ENCODE measurements around the gene SH2D2A. TPM values are rescaled to one million over a fixed set of nuclear protein-coding genes. Genes with fewer than 3 reads are reported as not detected.

Gene SH2D2A
- total and polyA plus RNA-seq, 9 of the 15 experiments (the other 6 are each of a cell fraction or from before 2014, with no cell fraction given), result 0.89 to 33.6 (median 6.9) TPM

DNA sequence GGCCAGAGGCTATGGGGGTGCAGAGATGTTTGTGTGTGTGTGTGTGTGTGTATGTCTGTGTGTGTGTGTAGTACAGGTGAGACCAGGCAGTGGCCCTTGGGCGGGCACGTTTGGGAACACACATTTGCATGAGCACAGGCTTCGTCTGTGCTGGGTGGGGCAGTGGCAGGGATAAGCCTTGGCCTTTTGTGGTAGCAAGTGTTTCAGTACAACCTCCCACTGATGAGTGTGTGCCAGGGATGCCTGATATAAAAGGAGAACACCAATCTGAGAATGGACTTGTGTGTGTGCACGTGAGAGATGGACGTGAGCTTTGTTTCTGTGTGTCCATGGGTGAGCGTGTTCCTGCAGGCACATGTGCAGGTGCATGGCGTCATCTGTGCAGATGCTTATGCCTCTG is 47.0 kb upstream of the SH2D2A start:
- Histone ChIP-seq H3K9me1 (ENCODE audit: control insufficient read depth, insufficient read depth, low read length) (no peaks in the 10 kb centered on the region), H3K4me1 (replicated peaks in 1 of 2; ENCODE audit: control insufficient read depth in 2 of 2, insufficient read depth in 2 of 2, low read length in 2 of 2) (peaks cover 75 to 91% of the 10 kb centered on the region in 2 experiments), H3K79me2 (ENCODE audit: control insufficient read depth, insufficient read depth, low read length) (peaks cover 41% of the 10 kb centered on the region; the same call in 2 of the 3 replicates), H2AFZ (ENCODE audit: low read depth, low read length) (peak overlapping the region; percentile 56), H3K36me3 (ENCODE audit: control insufficient read depth, insufficient read depth, low read length) (peaks cover 3% of the 10 kb centered on the region; the same call in 2 of the 3 replicates), H3K9me3 (replicated peaks; ENCODE audit: control insufficient read depth, insufficient read depth, low read depth, low read length) (no peaks in the 10 kb centered on the region), H3K4me2 (ENCODE audit: insufficient read depth, low read length) (peak overlapping the region; percentile 79), H3K4me3 (peak overlapping the region; percentile 20), H4K20me1 (replicated peaks; ENCODE audit: control insufficient read depth, insufficient read depth, low read length) (no peaks in the 10 kb centered on the region), H3K27me3 (ENCODE audit: control insufficient read depth in 2 of 2, insufficient read depth in 2 of 2, low read length in 2 of 2) (no peaks in the 10 kb centered on the region), H3K9ac (ENCODE audit: insufficient read depth in 1 of 2, low read depth in 2 of 2, low read length in 2 of 2) (peak overlapping the region; percentile 36 to 74; a peak in 3 of 4 replicates), H3K27ac (ENCODE audit: extremely low read depth, low read depth, low read length) (peak overlapping the region; percentile 61; the same call in 2 of the 3 replicates)
- intact Hi-C loops (cut with micrococcal nuclease), result loop anchor here (5.0 kb wide), 1 partner anchor 176 kb away; no protein-coding TSS in a partner anchor
- ATAC-seq (no peak), DNase-seq (ENCODE audit: extremely low read depth in 1 of 4, low spot score in 3 of 4) (no peak), FAIRE-seq (no peak)
- ChIA-PET CTCF (ENCODE audit: low intra/inter-chr PET ratio) (no interaction called here), POLR2A (interaction anchor here (0.6 kb wide), 2 partner anchors 22 to 137 kb away, joined by 3 to 4 read pairs; no protein-coding TSS in a partner anchor)
- no TSS peak for BruUV-seq (replicated peaks)
- in situ Hi-C loops (cut with MboI), result loop anchor here (5.0 kb wide), 2 partner anchors 61 to 136 kb away; partner anchors contain the start of genes ISG20L2 and METTL25B
- 38% methylated on average over 7 of the region's 7 CpGs for WGBS (ENCODE audit: insufficient coverage, low coverage, missing lambda C conversion rate)
- TF ChIP-seq ATF7 (IDR thresholded peaks at IDR 0.05) (no peak), BHLHE40 (IDR thresholded peaks at IDR 0.05; ENCODE audit: low read length) (peak; percentile 65), EP400 (IDR thresholded peaks at IDR 0.05) (no peak), NEUROD1 (IDR thresholded peaks at IDR 0.05; ENCODE audit: borderline replicate concordance, low read depth, low read length, partially characterized antibody) (no peak), HDGF (IDR thresholded peaks at IDR 0.05) (0 out of 2 replicates have a peak, but pooled peaks have one; percentile 0), POLR3G (IDR thresholded peaks at IDR 0.05; ENCODE audit: extremely low read depth, insufficient read length, insufficient replicate concordance) (no peak), ZNF696 (CRISPR knock-in tag; conservative IDR thresholded peaks at IDR 0.05) (no peak), KLF10 (CRISPR knock-in tag; IDR thresholded peaks at IDR 0.05) (no peak), PTRF (tag; IDR thresholded peaks at IDR 0.05) (no peak), HDAC6 (IDR thresholded peaks at IDR 0.05; ENCODE audit: low read depth, low read length) (no peak), TSC22D4 (tag; IDR thresholded peaks at IDR 0.05) (0 out of 2 replicates have a peak, but pooled peaks have one; percentile 0), ESRRB (CRISPR knock-in tag; IDR thresholded peaks at IDR 0.05; ENCODE audit: borderline replicate concordance) (no peak), CBX2 (IDR thresholded peaks at IDR 0.05; ENCODE audit: insufficient read depth, low read length, poor library complexity, severe bottlenecking) (no peak)
- TF ChIP-seq, protein P1, sequence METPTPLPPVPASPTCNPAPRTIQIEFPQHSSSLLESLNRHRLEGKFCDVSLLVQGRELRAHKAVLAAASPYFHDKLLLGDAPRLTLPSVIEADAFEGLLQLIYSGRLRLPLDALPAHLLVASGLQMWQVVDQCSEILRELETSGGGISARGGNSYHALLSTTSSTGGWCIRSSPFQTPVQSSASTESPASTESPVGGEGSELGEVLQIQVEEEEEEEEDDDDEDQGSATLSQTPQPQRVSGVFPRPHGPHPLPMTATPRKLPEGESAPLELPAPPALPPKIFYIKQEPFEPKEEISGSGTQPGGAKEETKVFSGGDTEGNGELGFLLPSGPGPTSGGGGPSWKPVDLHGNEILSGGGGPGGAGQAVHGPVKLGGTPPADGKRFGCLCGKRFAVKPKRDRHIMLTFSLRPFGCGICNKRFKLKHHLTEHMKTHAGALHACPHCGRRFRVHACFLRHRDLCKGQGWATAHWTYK (CRISPR knock-in tag; IDR thresholded peaks at IDR 0.05), result 0 out of 2 replicates have a peak, but pooled peaks have one; percentile 1
- TF ChIP-seq, protein P2, sequence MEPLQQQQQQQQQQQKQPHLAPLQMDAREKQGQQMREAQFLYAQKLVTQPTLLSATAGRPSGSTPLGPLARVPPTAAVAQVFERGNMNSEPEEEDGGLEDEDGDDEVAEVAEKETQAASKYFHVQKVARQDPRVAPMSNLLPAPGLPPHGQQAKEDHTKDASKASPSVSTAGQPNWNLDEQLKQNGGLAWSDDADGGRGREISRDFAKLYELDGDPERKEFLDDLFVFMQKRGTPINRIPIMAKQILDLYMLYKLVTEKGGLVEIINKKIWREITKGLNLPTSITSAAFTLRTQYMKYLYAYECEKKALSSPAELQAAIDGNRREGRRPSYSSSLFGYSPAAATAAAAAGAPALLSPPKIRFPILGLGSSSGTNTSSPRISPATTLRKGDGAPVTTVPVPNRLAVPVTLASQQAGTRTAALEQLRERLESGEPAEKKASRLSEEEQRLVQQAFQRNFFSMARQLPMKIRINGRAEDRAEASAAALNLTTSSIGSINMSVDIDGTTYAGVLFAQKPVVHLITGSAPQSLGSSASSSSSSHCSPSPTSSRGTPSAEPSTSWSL (CRISPR knock-in tag; IDR thresholded peaks at IDR 0.05; ENCODE audit: borderline replicate concordance), result 0 out of 2 replicates have a peak, but pooled peaks have one; percentile 58
- TF ChIP-seq, protein P3, sequence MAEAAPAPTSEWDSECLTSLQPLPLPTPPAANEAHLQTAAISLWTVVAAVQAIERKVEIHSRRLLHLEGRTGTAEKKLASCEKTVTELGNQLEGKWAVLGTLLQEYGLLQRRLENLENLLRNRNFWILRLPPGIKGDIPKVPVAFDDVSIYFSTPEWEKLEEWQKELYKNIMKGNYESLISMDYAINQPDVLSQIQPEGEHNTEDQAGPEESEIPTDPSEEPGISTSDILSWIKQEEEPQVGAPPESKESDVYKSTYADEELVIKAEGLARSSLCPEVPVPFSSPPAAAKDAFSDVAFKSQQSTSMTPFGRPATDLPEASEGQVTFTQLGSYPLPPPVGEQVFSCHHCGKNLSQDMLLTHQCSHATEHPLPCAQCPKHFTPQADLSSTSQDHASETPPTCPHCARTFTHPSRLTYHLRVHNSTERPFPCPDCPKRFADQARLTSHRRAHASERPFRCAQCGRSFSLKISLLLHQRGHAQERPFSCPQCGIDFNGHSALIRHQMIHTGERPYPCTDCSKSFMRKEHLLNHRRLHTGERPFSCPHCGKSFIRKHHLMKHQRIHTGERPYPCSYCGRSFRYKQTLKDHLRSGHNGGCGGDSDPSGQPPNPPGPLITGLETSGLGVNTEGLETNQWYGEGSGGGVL (CRISPR knock-in tag; IDR thresholded peaks at IDR 0.05), result no peak
- TF ChIP-seq, protein P4, sequence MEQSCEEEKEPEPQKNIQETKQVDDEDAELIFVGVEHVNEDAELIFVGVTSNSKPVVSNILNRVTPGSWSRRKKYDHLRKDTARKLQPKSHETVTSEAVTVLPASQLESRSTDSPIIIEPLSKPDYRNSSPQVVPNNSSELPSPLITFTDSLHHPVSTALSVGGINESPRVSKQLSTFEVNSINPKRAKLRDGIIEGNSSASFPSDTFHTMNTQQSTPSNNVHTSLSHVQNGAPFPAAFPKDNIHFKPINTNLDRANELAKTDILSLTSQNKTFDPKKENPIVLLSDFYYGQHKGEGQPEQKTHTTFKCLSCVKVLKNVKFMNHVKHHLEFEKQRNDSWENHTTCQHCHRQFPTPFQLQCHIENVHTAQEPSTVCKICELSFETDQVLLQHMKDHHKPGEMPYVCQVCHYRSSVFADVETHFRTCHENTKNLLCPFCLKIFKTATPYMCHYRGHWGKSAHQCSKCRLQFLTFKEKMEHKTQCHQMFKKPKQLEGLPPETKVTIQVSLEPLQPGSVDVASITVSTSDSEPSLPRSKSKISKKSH (CRISPR knock-in tag; IDR thresholded peaks at IDR 0.05), result no peak

Data from K562 (cell line).